H1 (cell line): Measurements from ENCODE around the gene FBXO34. TPM values are rescaled to one million over a fixed set of nuclear protein-coding genes. Genes with fewer than 3 reads are reported as not detected.
A peak's percentile ranks its signal among the peaks of the same experiment; 100 is the strongest.

Experiments used
- CREB1 ChIP-seq: IDR thresholded peaks from 2 replicates; pipeline ENCODE4 v1.6.1; 2012; ENCODE audit warnings: inconsistent platforms
- HDAC2 ChIP-seq, 2 experiments: fragments of 300-600 bp in 1 of 2; sonication (generic) in 1 of 2; IDR thresholded peaks; 2 replicates each; pipeline ENCODE4 v1.6.1; 2011 to 2012; ENCODE audit warnings: low read depth in 2 of 2, low read length in 2 of 2, mild to moderate bottlenecking in 2 of 2, moderate library complexity in 2 of 2, borderline replicate concordance in 1 of 2, inconsistent platforms in 1 of 2
- HDAC6 ChIP-seq: IDR thresholded peaks from one replicate; pipeline ENCODE4 v1.7.1; 2012; ENCODE audit warnings: low read depth, mild to moderate bottlenecking, inconsistent platforms, low read length, moderate library complexity
- TBP ChIP-seq: IDR thresholded peaks from 2 replicates; pipeline ENCODE4 v1.6.1; 2011; ENCODE audit warnings: low read depth, low read length, improper control_type of control experiment
- polyA plus RNA-seq, 7 experiments: library from polyadenylated mRNA; depleted of rRNA in 3 of 7; stranded (reverse) in 5 of 7; unstranded in 2 of 7; fragments of >200 nt in 5 of 7; fragments of 200-250 nt in 2 of 7; gene quantifications; 1 replicate in 5 of 7; 2 replicates in 1 of 7; 4 replicates in 1 of 7; pipeline versions ENCODE4 v1.2.1 to v1.2.3, GENCODE V29; 2011 to 2013; ENCODE audit warnings: missing spikeins in 2 of 7, mixed read lengths in 2 of 7
- total RNA-seq: library from RNA; stranded (reverse); fragmentation: NEBNext Ultra II Directional; extraction: Animal tissue kit (Norgen Biotek cat#: 25700); gene quantifications from 2 replicates; pipeline ENCODE4 v1.2.1, GENCODE V29; 2021
- TF ChIP-seq, protein P1 (sequence below): IDR thresholded peaks from 2 replicates; pipeline ENCODE4 v1.6.1; 2012; ENCODE audit warnings: low read length, inconsistent platforms

FBXO34 gene
- total and polyA plus RNA-seq, 2 of the 8 experiments (the other 6 are each of a cell fraction or from before 2014, with no cell fraction given): 7.0 to 14.4 TPM

DNA sequence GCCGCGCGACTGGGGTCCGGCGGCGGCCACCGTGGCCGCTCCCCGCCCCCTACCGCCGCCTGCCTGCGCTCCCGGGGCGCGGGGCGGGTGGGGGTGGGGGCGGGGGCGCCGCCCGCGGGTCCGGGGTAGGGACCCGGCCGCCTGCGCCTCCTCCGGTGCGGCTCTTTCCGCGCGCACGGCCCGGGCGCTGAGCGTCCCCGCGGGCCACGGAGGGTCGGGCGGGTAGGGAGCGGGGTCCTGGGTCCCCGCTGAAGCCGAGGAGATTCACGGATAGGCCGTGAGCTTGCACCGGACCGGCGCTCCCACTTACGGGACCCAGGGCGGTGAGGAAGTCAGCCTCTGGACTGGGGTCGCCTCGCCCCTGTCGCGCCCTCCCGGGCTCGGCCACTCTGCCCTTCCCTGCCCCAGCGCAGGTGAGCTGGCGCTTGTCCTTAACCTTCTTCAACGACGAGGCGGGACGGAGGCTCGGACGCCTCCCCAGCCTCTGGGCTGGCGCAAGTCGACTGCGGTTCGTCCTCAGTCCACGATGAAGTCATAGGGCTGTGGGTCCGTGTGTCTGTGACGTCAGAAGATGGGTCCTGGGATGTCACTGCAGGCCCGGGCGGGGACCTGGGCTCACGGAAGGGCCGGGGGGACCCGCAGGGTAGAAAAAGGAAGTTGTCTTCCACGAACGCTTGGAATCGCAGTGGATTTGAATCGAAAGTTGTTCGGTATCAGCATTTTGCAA, 514 bp downstream of the FBXO34 start (continued):
- TF ChIP-seq, protein P1, sequence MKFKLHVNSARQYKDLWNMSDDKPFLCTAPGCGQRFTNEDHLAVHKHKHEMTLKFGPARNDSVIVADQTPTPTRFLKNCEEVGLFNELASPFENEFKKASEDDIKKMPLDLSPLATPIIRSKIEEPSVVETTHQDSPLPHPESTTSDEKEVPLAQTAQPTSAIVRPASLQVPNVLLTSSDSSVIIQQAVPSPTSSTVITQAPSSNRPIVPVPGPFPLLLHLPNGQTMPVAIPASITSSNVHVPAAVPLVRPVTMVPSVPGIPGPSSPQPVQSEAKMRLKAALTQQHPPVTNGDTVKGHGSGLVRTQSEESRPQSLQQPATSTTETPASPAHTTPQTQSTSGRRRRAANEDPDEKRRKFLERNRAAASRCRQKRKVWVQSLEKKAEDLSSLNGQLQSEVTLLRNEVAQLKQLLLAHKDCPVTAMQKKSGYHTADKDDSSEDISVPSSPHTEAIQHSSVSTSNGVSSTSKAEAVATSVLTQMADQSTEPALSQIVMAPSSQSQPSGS: 0 out of 2 replicates have a peak, but pooled peaks have one; percentile 67
- peak; percentile 99 for TF ChIP-seq CREB1
- peak; percentile 1 to 70; a peak in 1 of 4 replicates for TF ChIP-seq HDAC2 (IDR thresholded peaks at IDR 0.05; ENCODE audit: borderline replicate concordance in 1 of 2, low read depth in 2 of 2, low read length in 2 of 2)
- TF ChIP-seq HDAC6: no peak
- TF ChIP-seq TBP: peak; percentile 56; the same call in 1 of the 2 replicates
- TF ChIP-seq, all 59 proteins: peak for 12
